ENCODE data around the gene DCDC2B.

Gene DCDC2B

DNA sequence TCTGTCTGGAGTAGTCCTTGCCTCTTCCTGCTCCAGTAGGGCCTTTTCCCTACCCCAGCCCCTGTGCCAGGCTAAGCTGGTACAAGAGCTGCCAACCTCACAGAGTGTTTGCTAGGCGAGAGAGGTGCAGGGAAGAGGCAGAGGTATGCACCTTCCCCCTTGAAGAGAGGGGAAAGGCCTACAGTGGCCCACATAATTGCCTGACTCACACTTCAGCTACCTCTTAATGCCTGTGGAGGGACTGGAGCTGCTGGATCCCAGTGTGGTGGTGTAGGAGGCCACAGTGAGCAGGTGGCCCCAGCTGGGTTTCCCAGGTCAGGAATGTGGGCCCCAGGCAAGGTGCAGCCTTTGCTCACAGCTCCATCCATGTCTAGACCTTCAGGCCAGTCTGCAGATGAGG, 11.8 kb upstream of the DCDC2B start:
- DNase-seq = no peak

DNA sequence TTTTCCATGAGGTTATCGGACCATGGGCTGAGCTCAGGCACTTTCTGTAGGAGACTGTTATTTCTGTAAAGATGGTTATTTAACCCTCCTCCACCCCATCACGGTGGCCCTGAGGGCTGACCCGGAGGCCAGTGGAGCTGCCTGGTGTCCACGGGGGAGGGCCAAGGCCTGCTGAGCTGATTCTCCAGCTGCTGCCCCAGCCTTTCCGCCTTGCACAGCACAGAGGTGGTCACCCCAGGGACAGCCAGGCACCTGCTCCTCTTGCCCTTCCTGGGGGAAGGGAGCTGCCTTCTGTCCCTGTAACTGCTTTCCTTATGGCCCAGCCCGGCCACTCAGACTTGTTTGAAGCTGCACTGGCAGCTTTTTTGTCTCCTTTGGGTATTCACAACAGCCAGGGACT, 11.1 kb upstream of the DCDC2B start:
- DNase-seq = no peak

DNA sequence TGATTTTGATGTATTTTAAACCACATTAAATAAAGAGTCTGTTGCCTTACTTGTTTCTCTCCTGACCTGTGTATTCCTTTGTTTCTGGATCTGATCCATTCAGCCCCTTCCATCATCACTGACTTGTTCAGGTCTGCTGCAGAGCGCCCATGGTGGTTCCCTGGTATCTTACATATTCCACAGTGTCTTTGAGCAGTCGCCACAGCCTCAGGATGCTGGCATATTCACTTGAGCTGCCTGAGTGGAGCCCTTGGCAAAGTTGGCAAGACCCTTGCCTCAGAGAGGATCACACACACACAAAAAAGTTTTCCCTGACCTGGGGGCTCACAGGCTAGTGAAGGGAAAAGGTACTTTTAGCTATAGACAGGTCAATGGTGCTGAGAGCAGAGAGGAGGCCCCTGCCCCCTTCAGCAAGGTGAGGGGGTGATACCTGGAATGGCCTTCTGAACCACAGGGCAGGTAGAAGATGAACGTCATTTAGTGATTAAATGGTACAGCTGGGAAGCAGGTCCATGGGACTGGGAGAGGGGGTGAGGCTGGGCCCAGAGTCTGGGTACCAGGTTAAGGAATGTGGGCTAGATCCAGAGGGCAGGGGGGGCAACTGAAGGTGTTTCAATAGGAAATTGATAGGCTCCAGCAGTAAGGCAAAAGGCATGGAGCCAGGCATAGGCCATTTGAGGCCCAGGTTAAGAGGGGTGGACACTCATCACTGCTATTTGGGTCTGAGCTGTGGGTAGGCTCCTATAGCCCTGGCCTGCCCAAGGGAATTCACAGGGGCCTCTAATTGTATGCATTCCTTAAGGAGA, 10.4 kb upstream of the DCDC2B start:
- no peak for DNase-seq

DNA sequence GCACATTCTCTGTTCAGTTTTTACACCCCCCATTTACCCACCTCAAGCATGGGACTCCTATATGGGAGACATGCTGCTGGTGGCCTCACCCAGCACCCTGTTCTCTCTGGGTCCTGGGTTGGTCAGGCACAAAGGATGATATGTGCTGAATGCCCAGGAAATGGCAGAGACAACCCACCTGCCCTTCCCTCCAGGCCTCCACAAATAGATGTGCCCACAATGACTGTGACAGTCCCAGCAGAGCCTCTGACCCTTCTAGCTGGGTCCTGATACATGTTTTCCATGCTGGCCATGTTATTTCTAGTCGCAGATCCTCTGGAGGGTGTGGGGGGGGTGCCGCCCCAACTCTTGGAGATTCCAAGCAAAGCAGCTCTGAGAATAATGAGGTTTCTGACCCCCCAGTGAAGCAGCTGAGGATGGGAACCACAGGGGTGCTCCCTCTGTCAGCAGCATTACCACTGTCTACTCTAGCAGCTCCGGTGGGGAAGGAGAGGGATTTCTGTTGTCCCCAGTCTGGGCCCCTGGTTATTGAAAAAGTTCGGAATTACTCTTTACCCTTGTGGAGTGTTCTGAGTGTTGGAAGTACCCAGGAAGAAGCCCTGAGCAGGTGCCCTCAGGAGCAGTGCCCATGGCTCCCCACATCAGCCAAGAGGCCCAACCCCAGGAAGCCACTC, 9.7 kb upstream of the DCDC2B start:
- DNase-seq = no peak

DNA sequence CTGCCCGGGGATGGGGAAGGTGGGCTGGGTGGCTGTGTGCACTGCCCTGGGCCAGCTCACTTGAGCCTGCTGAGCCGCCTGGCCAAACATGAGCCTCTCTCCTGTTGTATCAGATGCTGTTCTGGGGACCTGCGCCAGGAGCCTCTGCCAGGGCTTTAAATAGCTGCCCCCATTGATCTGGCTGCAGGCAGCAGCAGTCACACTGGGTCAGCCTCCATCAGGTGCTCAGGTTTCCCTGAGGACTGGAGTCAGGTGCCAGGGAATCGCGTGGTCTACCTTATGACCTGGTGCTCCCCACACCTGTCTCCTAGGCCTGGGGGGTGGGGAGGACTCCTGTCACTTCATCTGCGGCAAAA, 9.2 kb upstream of the DCDC2B start:
- DNase-seq = no peak

DNA sequence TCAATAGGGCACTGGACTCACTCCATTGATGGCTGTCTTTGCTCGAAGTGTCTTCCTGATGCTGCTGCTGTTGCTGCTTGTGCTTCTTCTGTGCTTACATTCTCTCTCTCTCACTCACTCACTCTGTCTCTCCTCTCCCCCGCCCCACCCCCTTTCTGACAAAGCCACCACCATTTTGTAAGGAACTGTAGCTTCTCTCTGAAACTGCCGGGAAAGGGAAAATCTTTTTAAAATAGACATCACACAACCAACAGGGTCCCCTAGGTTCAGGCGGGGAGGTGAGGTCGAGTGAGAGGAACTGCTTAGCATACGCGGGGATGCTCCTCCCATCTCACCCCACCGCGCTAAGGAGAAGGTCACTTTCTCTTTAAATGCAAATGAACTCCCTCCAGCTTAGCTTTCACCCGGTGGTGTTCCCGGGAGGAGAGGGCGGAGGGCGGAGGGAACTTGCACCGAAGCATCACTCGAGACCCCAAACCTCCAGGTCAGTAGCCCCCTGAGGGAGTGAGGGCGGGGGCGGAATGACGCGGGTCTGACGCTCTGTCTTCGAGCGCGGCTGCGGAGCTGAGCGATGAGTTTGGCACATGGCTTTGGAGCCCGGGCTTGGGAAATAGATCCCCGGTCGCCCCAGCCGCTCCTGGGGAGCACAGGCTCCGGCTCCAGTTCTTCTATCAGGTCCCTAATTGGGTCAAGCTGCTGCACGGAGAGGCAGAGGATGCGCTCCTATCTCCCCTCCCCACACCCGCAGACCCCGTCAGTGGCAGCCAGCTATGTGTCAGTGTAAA, 8.5 kb upstream of the DCDC2B start, which contains the start of gene CCDC28B:
Gene CCDC28B, plus strand, starts transcription at position 370 of the 785 bp plus-strand sequence. CDS start 1,341 bp downstream, outside the sequence.
- DNase-seq = peak; percentile 64

DNA sequence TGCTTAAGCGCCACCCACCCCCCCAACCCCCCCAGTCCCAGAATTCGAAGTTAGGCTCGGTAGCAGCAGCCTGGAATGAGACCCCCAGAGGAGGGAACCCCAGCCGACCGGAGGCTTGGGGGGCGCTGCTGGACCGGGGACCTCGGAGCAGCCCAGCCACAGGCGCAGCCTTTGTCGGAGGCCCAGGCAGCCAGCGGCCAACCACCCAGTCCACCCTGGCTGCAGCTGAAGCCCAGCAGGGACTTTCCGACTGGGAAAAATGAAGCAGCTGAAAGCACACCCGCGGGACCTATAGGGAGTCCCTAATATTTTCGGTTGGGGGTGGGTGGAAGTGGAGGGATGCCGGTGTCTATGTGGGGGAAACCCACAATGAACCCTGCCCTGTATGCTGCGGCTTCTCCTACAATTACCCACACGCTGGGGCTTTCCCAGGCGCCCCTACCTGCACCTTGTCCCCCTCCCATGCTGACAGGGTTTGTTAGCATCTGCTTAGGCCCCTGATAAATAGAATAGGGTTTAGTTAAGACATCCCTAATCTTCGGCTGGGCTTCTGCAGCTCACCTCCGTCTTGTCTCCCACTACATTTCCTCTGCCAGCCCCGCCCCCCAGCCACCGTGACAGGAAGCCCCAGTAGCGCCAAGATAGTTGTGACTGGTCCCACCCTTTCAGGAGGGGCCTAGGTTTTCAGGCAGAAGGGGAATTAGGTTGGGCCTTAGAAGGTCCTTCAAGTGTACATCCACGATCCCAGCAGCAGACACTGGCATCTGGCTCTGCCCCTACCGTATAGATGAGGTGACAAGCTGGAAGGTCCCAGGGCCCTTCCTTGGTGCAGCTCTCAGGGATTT, 7.7 kb upstream of the DCDC2B start:
- peak; percentile 74 for DNase-seq

DNA sequence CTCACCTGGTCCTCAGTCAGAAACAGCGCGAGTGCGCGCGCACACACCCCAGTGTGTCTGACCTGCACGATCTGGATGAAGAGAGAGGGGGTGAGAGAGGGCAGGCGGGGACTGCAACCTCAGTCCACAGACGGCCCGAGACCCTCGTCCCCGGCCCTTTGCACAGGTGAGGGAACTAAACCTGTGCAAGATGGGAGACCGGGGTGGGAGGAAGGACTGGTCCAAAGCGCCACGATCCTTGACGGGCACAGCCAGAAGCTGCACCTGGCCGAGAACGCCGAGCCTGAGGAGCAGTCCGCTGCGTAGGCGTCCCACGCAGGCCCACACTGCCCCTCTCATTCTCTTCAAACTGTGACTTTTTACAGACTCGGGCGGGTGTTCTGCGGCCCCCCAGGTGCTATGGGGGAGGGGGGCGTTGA, 3.9 kb upstream of the DCDC2B start:
- DNase-seq = no peak

DNA sequence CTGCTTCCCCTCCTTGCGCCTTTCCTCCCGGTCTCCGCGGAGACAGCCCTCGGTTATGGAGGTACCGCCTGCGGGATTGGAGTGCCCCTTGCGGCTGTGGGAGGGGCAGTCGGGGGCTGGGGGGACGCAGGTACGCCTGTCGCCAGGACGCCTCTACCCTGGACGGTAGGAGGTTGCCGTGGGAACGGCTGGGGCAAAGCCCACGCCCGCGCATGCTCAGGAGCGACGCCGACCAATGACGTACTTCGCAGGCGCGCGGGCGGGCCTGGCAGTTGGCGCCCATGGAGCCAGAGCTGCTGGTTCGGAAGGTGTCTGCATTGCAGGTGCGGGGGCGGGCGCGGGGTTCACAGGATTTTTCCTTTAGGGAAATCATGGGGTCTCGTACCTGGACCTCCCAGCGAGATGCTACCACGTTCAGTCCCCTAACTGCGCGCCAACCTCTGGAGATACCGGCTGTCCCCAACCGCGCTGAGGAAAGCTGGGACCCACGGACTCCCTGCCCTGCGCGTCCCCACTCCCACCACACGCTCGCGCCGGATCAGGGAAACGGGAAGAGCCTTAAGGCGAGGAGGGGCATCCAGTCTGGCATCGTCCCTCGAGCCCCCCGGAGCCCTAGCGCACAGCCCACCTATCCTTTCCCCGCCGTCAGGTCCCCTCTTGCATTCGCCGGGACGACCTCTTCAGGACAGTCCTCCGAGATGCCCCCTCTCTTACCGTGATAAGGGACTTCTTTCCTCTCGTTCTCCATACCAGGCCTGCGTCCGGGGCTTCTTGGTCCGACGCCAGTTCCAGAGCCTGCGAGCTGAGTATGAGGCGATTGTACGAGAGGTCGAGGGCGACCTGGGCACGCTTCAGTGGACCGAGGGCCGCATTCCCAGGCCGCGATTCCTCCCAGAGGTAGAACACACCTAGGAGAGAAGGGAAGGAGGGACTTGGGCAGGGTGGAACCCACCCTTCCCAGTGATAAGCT, 3.2 kb upstream of the DCDC2B start, which contains the start of gene IQCC:
Gene IQCC, plus strand, starts transcription at position 271 of the 970 bp plus-strand sequence. Its CDS starts 11 bp downstream, at position 282.
- DNase-seq = peak; percentile 86

DNA sequence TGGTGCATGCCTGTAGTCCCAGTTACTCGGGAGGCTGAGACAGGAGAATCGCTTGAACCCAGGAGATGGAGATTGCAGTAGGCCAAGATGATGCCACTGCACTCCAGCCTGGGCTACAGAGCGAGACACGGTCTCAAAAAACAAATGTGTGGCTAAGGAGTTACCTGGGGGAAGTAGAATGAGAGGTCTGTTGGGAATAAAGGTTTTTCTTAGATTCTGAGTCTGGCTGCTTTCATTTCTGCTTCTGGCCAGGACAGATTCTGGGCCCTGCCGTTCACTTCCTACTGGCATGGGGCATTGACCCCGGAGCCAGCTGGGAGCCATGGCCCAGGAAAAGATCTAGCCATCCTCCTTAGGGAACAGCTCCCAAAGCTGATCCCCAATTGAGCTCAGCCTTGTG, 420 bp upstream of the DCDC2B start:
- no peak for DNase-seq

DNA sequence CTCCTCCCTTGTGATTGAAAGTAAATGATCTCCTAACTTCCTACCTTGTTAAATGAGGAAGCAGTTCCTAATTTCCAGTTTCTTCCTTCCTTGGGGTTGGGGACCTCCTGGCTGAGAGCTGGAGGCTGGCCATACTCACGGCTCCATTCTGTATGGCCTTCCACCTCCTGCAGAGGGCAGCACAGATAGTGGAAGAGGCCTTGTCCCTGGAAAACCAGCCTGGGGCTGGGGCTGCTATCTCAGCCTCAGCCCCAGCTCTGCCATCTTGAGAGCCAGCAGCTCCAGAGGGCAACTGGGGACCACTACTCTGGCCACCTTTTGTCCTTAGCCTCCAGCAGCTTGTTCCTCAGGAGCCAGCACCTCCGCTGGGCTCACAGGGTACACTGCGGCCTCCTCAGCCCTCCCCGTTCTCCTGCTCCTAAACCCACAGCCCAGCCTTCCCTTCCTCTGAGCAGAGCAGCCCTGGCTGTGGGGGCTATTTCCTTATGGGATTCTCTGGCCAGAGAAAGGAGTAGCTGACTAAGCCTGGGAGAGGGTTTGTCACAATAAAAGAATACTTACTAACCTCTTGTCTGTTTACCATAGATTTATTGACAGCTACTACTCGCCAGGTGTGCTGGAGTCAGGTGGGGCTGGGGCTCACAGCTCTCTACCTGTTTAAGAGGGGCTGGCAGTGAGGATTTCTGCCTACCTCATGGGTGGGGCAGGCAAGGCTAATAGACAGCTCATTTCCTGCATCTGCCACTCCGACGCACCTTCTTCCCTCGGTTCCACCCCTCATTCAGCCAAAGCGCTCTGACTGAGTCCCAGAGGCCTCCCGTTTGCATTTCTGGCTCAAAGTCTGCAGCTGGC, 7.0 kb downstream of the DCDC2B start:
- DNase-seq = peak; percentile 55

DNA sequence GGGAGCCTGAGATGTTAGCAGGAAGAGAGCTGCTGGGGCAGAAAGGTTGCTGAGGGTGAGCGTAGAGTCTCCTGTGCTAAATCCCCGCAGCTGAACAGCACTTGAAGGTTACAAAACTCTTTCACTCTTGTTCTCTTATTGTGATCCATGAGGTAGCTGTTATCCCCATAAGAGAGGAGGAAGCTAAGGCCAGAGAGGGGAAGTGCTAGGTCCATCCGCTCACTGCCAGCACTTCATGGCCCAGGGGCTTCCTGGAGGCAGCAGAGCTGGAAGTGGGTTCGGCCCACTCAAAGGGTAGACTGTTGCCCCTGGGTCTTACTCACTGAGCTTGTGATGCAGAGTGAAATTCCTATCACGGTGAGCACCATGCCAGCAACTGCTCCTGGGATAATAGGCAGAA, 7.7 kb downstream of the DCDC2B start:
- DNase-seq = no peak

DNA sequence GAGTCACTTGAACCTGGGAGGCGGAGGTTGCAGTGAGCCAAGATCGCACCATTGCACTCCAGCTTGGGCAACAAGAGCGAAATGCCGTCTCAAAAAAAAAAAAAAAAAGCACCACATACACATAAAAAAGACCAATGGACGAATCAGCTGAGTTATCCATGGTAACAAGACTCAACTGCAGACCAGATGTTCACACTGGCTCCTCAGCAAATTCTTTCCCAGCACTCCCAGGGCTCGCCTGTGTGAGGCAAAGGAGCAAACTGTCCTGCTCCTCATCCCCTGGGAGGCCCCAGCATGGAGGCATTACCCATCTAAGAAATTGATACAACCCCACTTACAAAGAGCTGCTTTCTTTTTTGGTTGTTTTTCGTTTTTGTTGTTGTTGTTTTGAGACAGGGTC, 10.1 kb downstream of the DCDC2B start:
- no peak for DNase-seq

DNA sequence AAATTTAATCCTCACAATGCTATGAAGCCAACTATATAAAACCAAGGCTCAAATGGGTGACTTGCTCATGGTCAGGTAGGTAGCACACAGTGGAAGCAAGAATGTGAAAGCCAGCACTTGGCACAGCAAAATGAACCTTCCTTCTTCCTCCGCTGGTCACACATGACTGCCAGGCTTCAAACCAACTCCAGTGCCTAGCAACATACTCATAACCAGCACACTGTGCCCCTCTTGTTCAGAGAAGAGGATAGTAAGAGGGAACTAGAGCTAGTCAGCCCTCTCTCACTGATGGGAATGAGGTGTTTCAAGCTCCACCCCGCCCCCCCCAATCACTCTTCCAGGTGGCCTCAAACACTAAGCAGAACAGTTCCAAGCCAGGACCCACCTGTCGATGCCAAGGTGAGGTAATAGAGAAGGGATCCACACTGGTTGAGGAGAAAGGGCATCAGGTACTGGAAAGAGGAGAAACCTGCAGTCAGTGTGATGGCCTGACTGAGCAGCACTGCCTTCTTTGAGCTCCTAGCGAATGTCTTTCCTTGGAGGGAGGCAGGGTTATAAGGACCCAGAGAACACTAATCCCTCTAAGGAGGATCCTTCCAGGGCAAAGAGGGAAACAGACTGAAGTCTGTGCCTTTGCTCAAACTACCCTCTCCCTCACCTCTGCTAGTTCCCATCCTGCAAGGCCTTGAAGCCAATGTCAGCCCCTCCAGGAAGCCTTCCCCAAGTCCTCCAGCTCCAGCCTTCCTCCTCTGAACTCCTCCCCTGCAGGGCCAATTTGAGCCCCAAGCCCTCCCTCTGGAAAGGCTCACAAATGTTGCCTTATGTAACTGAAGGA, 12.1 kb downstream of the DCDC2B start:
- no peak for DNase-seq

DNA sequence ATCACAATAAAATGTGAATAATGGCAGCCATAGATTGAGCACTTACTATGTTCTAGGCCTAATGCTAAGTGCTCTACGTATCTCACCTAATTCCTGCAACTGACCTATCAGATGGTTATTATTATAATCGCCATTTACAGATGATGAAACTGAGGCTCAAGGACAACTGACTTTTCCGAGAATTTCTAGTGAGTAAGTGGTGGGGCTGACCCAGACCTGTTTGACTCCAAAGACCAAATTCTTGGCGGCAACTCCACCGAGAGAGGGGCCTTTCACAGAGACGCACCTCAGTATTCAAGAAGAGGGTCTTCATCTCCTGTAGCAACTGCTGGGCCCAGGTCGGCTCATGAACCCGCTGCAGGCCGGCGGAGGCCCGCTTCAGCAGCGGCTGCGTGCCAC, 12.7 kb downstream of the DCDC2B start:
- DNase-seq = no peak

DNA sequence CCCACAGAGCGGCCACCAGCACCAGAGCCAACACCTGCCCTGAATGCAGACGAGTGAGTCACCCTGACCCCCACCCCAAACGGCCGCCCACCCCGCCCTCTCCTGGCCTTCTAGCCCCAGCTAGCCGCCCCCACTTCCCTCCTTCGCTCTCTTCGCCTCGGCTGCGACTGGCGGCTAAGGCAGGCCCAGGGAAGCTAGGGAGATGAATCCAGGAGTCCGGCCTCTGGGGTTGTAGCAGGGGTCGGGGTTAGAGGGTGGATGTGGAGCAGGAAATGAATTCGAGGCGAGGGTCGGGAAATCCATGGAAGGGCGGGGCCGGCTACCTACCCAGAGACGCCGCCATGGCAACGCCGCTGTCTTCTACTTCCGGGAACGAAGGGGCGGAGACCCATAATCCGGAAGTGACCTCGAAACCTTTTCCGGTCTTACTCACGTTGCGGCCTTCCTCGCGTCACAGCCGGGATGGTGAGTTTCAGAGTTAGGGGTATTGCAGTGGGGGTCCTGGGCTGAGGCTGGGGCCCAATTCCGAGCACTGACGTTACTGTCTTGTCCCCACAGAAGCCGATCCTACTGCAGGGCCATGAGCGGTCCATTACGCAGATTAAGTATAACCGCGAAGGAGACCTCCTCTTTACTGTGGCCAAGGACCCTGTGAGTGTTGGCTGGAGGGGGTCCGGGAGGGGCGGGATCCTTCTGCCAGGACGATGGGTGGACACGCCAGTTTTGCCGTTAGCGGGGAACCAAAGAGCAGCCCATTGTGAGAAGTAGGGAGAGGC, 13.3 kb downstream of the DCDC2B start, which contains the start of the genes EIF3I and TMEM234:
Gene EIF3I, plus strand, starts transcription at position 428 of the 776 bp plus-strand sequence. Its CDS starts 35 bp downstream, at position 463.
Gene TMEM234, minus strand, starts transcription at position 374 of the 776 bp plus-strand sequence. Its CDS starts 31 bp downstream, at position 343.
- DNase-seq = peak; percentile 91

DNA sequence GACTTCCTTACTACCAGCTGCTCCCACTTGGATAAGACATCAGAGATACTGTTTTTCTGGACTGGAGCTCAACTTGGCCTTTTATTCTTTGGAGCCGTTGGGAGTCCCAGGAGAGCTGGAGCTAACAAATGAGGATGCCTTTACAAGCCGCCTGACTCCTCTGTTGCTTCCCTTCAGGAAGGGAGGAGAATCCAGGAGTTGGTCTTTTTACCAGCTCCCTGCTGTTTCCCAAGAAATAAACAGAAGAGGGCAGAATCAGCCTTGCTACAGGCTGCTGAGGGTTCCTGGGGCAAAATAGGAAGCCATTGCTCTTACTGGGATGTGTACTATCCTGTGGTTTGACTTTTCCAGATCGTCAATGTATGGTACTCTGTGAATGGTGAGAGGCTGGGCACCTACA, 14.8 kb downstream of the DCDC2B start:
- DNase-seq = no peak

DNA sequence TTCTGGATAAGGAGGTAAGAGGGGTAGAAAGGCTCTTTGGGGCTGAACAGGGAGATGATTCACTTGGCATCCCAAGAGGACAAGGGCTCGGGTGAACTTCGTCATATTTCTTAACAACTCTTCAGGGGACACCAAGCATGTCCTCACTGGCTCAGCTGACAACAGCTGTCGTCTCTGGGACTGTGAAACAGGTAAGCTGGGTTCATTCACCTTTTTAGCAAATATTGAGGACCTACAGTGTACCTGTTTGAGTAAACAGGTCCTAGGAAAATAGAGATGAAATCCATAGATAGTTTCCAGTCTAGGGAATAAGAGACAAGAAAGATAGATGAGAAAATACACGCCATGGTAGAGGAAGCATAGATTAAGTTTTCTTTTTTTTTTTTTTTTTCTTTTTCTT, 15.4 kb downstream of the DCDC2B start:
- no peak for DNase-seq

Measured in activated CD8-positive, alpha-beta memory T cell treated with anti-CD3 and anti-CD28 coated beads, Interleukin-2, amount 50 U/mL, for 4 hours (primary cell).